Neural cell (in vitro differentiated cells): ENCODE measurements around the gene NFASC. TPM values are rescaled to one million over a fixed set of nuclear protein-coding genes. Genes with fewer than 3 reads are reported as not detected.

Source experiments
- H2AFZ ChIP-seq: fragments of 200-600, 300-800 bp; sonication (generic), shearing (Covaris generic); 2 replicates; pipeline ENCODE4 v1.6.0; 2014; ENCODE audit warnings: low read depth, mild to moderate bottlenecking, antibody characterized with exemption, low read length, moderate library complexity
- H3F3A ChIP-seq: fragments of 200-600 bp; shearing (Covaris generic); 2 replicates; pipeline ENCODE4 v1.6.1; 2016; ENCODE audit warnings: mild to moderate bottlenecking, moderate library complexity, mixed read lengths, antibody characterized with exemption, low read length; ENCODE audit not compliant: insufficient read depth, poor library complexity, severe bottlenecking
- H3K27ac ChIP-seq: fragments of 200-600, 300-800 bp; sonication (generic), shearing (Covaris generic); 2 replicates; pipeline ENCODE4 v1.5.1; 2014; ENCODE audit warnings: mild to moderate bottlenecking, low read length, moderate library complexity
- H3K27me3 ChIP-seq: fragments of 300-800, 200-600 bp; sonication (generic), shearing (Covaris generic); 2 replicates; pipeline ENCODE4 v1.6.0; 2014; ENCODE audit warnings: mild to moderate bottlenecking, low read depth, low read length, moderate library complexity; ENCODE audit not compliant: insufficient read depth
- H3K36me3 ChIP-seq: fragments of 300-800, 200-600 bp; sonication (generic), shearing (Covaris generic); 2 replicates; pipeline ENCODE4 v1.5.1; 2014; ENCODE audit warnings: mild to moderate bottlenecking, antibody characterized with exemption, low read length, moderate library complexity; ENCODE audit not compliant: insufficient read depth
- H3K4me2 ChIP-seq: fragments of 300-800, 200-600 bp; sonication (generic), shearing (Covaris generic); 2 replicates; pipeline ENCODE4 v1.6.0; 2014; ENCODE audit warnings: mild to moderate bottlenecking, low read length
- H3K4me3 ChIP-seq: fragments of 300-800, 200-600 bp; sonication (generic), shearing (Covaris generic); 2 replicates; pipeline ENCODE4 v1.5.1; 2014; ENCODE audit warnings: mild to moderate bottlenecking, low read length, moderate library complexity
- H3K79me2 ChIP-seq: fragments of 200-600 bp; shearing (Covaris generic); replicated peaks from 2 replicates; pipeline ENCODE4 v1.6.0; 2014; ENCODE audit warnings: mild to moderate bottlenecking, low read length, moderate library complexity; ENCODE audit not compliant: insufficient read depth
- H3K9ac ChIP-seq: fragments of 300-800, 200-600 bp; sonication (generic), shearing (Covaris generic); 2 replicates; pipeline ENCODE4 v1.6.1; 2016; ENCODE audit warnings: mild to moderate bottlenecking, low read length, mixed read lengths
- H3K9me2 ChIP-seq: fragments of 200-600 bp; shearing (Covaris generic); 2 replicates; pipeline ENCODE4 v1.6.1; 2016; ENCODE audit warnings: mild to moderate bottlenecking, low read length, mixed read lengths; ENCODE audit not compliant: insufficient read depth
- H3K9me3 ChIP-seq: fragments of 200-600, 300-800 bp; sonication (generic), shearing (Covaris generic); 2 replicates; pipeline ENCODE4 v1.6.1; 2016; ENCODE audit warnings: mild to moderate bottlenecking, mixed run types, low read length, moderate library complexity, mixed read lengths
- H4K20me1 ChIP-seq: fragments of 200-600 bp; shearing (Covaris generic); 2 replicates; pipeline ENCODE4 v1.6.1; 2016; ENCODE audit warnings: mild to moderate bottlenecking, mixed run types; ENCODE audit not compliant: insufficient read depth
- CTCF ChIP-seq: fragments of 450-650 bp; IDR thresholded peaks from 2 replicates; pipeline ENCODE4 v1.5.1; 2014; ENCODE audit warnings: antibody characterized with exemption, mild to moderate bottlenecking, moderate library complexity; ENCODE audit not compliant: poor library complexity, severe bottlenecking
- EP300 ChIP-seq: fragments of 450-650 bp; conservative IDR thresholded peaks from 2 replicates; pipeline ENCODE4 v1.6.1; 2014; ENCODE audit warnings: antibody characterized with exemption, mild to moderate bottlenecking, moderate library complexity; ENCODE audit not compliant: poor library complexity, severe bottlenecking
- EZH2 ChIP-seq: fragments of 200-600, 300-800 bp; shearing (Covaris generic), sonication (generic); IDR thresholded peaks from 2 replicates; pipeline ENCODE4 v1.6.1; 2014; ENCODE audit warnings: antibody characterized with exemption, low read length, borderline replicate concordance, mild to moderate bottlenecking; ENCODE audit not compliant: insufficient read depth, poor library complexity, severe bottlenecking
- MXI1 ChIP-seq: fragments of 450-650 bp; conservative IDR thresholded peaks from 2 replicates; pipeline ENCODE4 v1.6.1; 2014; ENCODE audit warnings: antibody characterized with exemption, mild to moderate bottlenecking; ENCODE audit not compliant: poor library complexity, severe bottlenecking
- POLR2AphosphoS5 ChIP-seq: IDR thresholded peaks from 2 replicates; pipeline ENCODE4 v1.6.1; 2012
- RAD21 ChIP-seq: fragments of 450-650 bp; conservative IDR thresholded peaks from 2 replicates; pipeline ENCODE4 v1.6.1; 2014; ENCODE audit warnings: antibody characterized with exemption, mild to moderate bottlenecking, moderate library complexity
- REST ChIP-seq: IDR thresholded peaks from 2 replicates; pipeline ENCODE4 v1.6.1; 2012; ENCODE audit warnings: borderline replicate concordance
- SMC3 ChIP-seq: fragments of 450-650 bp; conservative IDR thresholded peaks from 2 replicates; pipeline ENCODE4 v1.6.1; 2014; ENCODE audit warnings: antibody characterized with exemption, mild to moderate bottlenecking, moderate library complexity; ENCODE audit not compliant: poor library complexity
- TAF1 ChIP-seq: IDR thresholded peaks from 2 replicates; pipeline ENCODE4 v1.6.1; 2012; ENCODE audit warnings: low read depth
- polyA plus RNA-seq: library from polyadenylated mRNA; depleted of rRNA; stranded (reverse); fragments of >200 nt; gene quantifications from 2 replicates; pipeline ENCODE4 v1.2.3, GENCODE V29; 2014

The NFASC gene
- polyA plus RNA-seq, 1 donor from 2014 or later: 23.9 TPM

DNA sequence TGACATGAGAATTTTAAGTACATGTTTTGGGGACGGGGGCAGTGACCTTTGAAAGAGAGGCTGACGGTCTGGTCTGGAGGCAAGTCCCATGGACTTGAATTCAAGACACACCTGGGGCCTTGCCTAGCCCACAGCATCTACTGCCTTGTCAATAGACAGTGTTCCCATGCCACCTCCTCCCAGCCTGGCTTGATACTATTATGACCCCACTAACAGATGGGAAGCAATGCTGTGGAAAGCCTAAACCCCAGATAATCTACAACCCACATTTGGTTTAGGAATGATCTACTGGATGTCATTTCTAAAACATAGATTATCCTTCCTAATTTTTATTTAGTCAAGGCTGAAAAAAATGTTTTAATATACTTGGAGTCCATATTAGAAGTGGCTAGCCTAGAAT, 17.8 kb upstream of the NFASC start:
- Histone ChIP-seq H3K9me3 (no peaks in the 10 kb centered on the region), H4K20me1 (no peaks in the 10 kb centered on the region), H3K79me2 (peaks cover 16% of the 10 kb centered on the region), H3F3A (no peaks in the 10 kb centered on the region), H3K27ac (no peak overlapping the region), H3K4me3 (no peak overlapping the region), H3K9ac (no peak overlapping the region), H3K36me3 (no peaks in the 10 kb centered on the region), H3K9me2 (no peaks in the 10 kb centered on the region), H3K27me3 (no peaks in the 10 kb centered on the region), H3K4me2 (no peak overlapping the region), H2AFZ (no peak overlapping the region)
- TF ChIP-seq EZH2 (no peak), REST (no peak), MXI1 (no peak), RAD21 (no peak), CTCF (no peak), SMC3 (no peak), TAF1 (no peak), EP300 (no peak), POLR2AphosphoS5 (no peak)

- Histone ChIP-seq H3K79me2 (peaks cover 16% of the 10 kb centered on the region), H3K27me3 (no peaks in the 10 kb centered on the region), H3K4me2 (no peak overlapping the region), H3K27ac (no peak overlapping the region), H3K9me2 (no peaks in the 10 kb centered on the region), H3K9ac (no peak overlapping the region), H4K20me1 (no peaks in the 10 kb centered on the region), H3F3A (no peaks in the 10 kb centered on the region), H2AFZ (no peak overlapping the region), H3K9me3 (no peaks in the 10 kb centered on the region), H3K36me3 (no peaks in the 10 kb centered on the region), H3K4me3 (no peak overlapping the region)
- no peak for TF ChIP-seq MXI1
Observed at GRCh38 chr1:204853436-204853835, 17.2 kb upstream of the NFASC start.

DNA sequence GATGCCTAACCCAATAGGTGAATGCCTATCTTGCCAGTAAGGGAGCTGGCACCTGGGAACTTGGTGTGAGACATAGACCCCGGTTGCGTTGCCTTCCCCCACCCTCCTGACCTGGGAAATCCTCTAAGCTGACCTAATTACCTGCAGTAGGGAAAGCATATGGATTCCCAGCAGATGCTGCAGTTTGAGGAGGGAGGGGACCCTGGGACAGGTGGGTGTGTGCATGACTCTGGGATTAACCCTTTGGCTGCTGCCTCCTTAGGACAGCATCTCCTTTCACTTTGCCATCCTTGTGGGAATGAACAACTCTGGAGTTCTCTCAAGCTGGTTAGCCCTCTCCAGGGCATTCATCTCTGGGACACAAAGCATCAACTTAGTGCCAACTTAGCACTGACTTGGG, 16.4 kb upstream of the NFASC start:
- H3K9me3 ChIP-seq: no peaks in the 10 kb centered on the region
- H3F3A ChIP-seq: peaks cover 4% of the 10 kb centered on the region
- TF ChIP-seq SMC3 (no peak), POLR2AphosphoS5 (no peak), CTCF (no peak), REST (no peak), EP300 (no peak), TAF1 (no peak), RAD21 (no peak), MXI1 (no peak), EZH2 (no peak)
- no peaks in the 10 kb centered on the region for H3K9me2 ChIP-seq
- no peak overlapping the region for H3K27ac ChIP-seq
- no peak overlapping the region for H3K9ac ChIP-seq
- H3K79me2 ChIP-seq: peaks cover 18% of the 10 kb centered on the region
- no peak overlapping the region for H3K4me3 ChIP-seq
- no peaks in the 10 kb centered on the region for H3K36me3 ChIP-seq
- H4K20me1 ChIP-seq: no peaks in the 10 kb centered on the region
- H2AFZ ChIP-seq: no peak overlapping the region
- H3K4me2 ChIP-seq: no peak overlapping the region
- H3K27me3 ChIP-seq: no peaks in the 10 kb centered on the region
